Fibroblast of peridontal ligament (primary cell): ENCODE results near the gene CCDC186.

Experiments
- DNase-seq: peaks from one replicate; pipeline ENCODE4 v3.0.0-alpha.2; 2010; ENCODE audit errors: extremely low read depth

CCDC186 gene

DNA sequence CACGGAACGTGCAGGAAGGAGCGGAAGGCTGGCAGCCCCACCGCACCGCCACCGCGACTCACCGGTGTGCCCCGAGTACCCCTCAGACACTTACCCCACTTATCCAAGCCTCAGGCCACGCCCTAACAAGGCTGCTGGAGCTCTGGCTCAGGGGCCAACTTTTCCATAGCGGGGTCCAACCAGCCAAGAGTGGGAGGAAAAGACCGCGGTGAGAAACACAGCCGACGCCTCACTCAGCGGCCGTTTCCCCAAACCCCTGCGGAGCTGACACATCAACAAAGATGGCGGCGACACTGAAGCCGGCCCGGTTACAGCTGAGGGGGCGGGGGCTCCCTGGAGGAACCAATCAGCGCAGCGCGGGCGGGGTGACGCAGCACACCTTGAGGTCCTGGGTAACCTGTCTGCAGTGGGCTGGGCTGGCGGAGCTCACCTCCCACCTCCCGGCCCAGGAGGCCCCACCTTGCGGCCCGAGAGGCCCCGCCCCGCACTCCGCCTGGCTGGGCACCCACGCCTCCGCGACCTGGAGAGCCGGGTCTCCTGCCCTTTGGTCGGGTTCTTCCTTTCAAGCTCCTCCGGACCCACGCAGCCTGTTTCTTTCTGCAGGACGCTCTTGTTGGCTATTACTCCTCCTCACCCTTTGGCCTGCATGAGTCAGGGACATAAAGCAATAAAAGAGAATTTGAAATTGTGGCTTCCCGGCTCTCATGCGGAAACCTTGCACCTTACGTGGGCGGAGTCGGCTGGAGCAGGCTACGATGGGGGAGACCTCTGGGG, at the start of gene CCDC186:
CCDC186 (minus strand) TSS at position 283 of the 774 bp plus-strand sequence. CDS start 10,935 bp downstream, outside the sequence.
- peak; percentile 68 for DNase-seq

DNA sequence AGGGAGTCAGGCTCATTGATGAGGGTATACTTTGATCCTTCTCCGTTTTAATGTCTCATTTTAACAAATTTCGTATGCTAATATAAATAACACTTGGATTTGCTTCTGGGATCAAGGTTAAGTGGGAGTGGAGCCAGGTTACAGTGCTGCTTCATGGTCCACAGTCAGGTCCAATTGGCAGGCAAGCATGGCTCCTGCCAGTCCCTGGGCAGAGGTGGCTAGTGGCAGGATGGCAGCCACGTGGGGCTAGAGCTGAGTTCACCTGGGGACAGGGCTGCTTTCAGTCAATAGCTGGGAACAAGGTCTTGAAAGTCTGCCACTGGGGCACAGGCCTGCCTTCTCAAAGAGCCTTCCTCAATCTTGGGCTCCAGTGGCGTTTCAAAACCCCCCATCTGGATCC, 49.1 kb upstream of the CCDC186 start:
- no peak for DNase-seq

DNA sequence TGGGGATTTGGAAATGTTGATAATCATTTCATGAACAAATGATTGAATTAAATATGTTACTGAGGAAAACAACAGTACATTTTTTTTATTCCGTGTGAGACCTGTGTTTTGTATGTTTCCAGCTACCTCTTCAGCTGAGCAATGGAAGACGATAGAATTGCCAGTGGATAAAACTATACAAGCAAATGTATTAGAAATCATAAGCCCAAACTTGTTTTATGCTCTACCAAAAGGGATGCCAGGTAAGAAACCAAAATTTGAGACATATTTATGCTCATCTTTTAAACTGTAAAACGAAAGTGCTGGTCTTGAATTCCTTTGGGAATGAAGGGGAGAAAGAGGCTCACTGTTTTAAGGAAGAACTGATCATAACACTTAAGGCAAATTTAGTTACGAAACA, 47.2 kb upstream of the CCDC186 start:
- no peak for DNase-seq

DNA sequence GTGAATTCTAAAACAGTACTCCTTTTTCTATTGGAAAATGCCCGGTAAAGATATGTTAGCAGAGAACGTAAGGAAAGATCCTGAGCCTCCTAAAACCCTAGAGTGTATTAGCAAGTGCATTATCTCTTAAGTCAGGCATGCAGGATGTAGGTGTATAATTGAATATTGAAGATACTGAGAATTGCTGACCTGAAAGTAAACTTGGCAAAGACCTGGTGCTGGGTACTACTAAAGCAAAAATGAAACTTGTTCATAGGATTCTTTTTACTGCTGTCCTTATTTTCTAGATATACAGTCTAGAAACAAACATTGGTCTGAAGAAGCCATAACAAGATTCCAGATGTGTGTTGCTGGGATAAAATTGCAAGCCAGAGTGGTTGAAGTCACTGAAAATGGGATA, 46.3 kb upstream of the CCDC186 start:
- no peak for DNase-seq

DNA sequence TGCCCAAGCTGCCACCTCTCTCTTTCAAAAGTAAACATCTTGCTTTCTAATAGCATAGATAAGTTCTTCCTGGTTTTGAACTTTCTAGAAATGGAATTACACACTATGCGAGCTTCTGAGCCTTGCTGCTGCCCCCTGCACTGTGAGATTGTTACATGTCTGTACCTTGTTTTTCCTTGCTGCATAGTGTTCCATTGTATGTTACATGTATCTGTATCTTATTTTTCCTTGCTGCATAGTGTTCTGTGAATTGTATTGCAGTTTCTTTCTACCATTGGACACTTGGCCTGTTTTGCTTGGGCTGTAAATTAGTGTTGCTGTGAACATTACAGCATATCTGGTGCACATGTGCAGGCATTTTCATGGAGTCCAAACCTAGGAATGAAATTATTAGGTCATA, 41.0 kb upstream of the CCDC186 start:
- no peak for DNase-seq

DNA sequence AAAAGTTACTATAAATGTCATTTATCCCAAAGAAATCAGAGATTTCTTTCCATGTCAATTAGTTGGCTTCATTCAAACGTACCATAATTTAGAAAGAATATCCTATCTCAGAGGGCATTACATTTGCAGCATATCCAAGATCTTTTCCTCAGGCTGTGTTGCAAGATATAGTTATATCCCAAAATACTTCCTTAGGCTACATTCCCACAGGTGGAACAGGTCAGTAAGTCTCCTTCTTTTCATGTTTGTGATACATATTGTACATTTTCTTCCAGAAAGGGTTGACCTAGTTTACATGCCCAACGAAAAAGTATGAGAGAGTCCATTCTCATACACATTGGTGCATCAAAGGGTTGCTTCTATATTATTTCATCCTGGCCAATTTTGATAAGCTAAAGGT, 38.1 kb upstream of the CCDC186 start:
- DNase-seq, result no peak

DNA sequence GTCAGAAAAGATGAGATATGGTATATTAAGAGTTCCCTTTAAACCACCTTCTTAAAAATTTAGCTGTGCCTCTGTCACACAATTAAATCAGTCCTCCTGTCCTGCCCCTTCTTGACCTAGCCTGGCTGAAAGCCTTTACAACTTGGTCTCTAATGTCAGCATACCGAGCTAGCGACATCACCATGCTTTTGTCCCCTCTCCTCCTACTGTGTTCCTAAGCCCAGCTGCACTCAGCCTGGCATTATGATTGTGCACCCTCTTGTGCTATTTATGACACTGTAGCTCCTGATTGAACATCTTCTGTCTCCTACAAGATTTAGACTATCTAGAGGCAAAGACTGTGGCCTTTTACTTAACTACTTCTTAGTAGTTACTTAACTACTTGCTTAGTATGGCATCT, 34.3 kb upstream of the CCDC186 start:
- DNase-seq, result no peak

DNA sequence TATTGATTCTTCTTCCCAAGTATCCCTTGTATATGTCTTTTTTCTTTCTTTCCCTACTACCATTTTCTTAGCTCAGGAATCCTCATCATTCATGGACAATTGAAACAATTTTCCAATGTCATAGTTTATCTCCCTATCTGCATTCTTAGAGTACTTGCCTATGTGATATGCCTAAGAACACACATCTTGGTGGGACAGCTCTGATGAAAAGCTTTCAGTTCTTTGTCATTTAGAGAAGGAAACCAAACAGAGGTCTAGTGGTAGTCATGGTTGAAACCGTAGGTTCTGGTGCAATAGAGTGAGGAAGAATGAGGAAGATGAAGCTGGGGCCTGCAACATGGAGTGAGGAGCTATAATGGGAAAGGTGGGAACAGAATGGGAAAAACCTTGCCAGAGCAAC, 33.3 kb upstream of the CCDC186 start:
- no peak for DNase-seq

DNA sequence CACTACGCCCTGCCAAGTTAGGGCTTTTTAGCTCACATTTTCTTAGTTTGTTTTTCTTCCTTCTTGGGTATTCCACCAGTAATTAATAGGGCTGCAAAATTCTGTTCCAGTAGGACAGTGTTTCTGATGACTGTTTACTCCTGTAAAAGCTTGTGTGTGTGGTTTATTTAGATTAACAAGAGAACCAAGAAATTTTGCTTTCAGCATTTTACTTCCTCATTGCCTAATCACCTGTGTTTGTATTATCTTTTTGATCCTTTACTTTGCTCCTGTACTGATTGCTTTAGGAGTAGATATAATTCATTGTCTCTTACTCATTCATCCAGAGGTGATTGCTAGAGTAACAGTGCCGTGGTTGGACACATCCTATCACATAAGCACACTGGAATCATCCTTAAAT, 32.9 kb upstream of the CCDC186 start:
- DNase-seq, result no peak

DNA sequence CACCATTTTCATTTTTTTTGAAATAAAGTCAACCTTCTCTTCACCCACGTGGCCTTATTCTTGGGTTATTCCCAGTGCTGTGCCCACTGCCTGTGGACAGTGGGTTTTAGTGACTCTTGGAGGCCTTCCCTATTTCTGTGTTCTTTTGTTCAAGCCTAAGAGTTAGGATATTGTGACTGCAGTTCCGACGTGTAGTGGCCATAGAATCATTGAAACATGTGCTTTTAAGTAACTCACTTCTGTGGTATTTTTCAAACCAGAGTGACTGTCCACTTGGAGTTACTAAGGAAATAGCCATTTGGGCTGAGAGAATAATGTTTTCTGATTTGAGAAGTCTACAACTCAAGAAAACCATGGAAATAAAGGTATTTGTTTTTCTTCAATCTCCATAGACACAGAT, 28.8 kb upstream of the CCDC186 start:
- peak; percentile 9 for DNase-seq

DNA sequence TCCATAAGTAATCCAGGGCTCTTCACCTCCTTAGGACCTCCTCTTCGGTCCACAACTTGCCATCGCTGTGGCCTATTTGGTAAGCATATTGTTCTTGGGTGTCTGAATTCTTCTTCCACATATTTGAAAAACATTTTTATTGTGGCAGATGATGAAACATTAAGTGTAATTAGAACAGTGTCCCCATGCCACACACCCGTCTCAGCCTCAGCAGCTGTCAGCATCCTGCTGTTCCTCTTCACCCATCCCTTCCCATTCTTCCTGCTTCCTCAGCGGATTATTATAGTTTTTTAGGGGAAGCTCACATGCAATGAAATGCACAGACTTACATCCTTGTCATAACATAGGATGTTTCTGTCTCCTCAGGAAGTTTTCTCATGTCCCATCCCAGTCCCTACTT, 25.2 kb upstream of the CCDC186 start:
- DNase-seq, result no peak

DNA sequence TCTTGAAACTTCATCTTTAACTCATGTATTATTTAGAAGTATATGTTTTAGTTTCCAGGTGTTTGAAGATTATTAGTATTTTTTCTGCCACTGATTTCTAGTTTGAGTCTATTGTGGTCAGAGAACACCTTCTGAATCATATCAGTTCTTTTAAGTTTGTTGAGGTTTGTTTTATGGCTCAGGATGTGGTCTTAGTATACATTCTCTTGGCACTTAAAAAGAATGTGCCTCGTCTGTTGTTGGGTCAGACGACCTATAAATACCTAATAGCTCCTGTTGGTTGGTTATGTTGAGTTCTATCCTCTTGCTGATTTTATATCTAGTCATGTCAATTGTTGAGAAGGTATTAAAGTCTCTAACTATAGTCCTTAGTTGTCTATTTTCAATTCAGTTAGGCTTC, 21.1 kb upstream of the CCDC186 start:
- DNase-seq, result no peak

DNA sequence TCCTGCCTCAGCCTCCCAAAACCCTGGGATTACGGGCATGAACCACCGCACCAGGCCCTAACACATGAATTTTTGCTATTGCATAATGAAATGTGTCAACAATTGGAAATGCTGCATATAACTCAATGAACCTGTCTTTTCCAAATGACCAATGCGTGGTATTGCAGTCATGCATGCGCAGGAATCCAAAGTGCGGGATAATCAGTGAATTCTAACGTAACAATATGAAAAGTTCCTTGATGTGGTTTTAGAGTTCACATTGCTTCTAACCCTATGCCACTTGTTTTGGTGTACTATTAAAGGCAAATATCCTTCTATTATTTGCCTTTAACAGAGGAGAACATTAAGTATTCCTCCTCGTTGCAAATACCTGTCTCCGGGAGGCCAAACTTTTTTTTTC, 15.7 kb upstream of the CCDC186 start:
- DNase-seq, result no peak

DNA sequence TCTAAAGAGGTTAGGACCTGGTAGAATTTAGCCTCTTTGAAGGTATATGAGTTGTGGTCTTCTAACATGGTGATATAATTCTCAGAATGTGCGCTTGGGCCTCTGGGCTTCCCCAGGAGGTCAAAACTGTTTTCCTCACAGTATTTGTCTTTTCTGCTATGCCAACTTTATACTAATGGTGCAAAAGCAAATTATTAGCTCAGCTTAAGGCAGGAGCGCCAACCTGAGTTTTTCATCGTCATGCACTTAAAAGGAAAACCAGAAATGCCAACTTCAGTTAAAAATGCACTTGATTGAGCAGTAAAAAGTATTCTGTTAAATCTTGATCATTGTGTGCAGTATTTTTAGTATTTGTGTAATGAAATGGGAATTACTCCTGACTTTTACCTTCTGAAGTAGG, 14.9 kb upstream of the CCDC186 start:
- no peak for DNase-seq

DNA sequence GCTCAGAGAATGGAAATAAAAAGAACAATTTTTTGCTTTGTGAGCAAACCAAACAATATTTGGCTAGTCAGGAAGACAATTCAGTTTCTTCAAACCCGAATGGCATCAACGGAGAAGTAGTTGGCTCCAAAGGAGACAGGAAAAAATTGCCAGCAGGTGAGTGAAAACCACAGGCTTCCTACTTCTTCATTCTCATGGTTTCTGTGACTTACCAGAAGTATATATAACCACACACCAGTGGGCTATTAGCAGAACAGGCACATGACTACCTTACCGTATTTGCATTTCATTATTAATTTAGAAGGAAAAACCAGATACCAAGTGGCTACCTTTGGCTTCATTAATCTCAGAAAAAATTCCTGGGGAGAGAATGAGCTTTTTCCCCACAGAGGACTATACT, 14.0 kb upstream of the CCDC186 start:
- no peak for DNase-seq

DNA sequence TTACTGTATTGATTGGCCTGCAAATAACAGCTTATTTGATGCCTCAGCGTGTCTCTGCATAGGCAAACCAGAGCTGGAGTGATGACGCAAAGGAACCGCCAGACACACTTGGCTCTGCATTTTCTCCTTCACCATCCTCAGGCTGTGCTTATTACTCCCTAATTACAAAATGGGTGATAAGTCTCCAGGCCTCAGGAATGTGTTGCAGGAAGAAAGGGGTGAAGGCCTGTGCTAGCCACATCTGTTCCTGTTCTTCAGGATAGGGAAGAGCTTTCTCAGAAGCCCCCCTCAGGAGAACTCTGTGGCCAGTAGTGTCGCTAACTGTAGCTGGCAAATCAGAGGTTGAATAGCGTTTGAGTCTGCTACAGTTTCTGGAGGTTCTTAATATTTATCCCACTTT, 10.3 kb upstream of the CCDC186 start:
- no peak for DNase-seq

DNA sequence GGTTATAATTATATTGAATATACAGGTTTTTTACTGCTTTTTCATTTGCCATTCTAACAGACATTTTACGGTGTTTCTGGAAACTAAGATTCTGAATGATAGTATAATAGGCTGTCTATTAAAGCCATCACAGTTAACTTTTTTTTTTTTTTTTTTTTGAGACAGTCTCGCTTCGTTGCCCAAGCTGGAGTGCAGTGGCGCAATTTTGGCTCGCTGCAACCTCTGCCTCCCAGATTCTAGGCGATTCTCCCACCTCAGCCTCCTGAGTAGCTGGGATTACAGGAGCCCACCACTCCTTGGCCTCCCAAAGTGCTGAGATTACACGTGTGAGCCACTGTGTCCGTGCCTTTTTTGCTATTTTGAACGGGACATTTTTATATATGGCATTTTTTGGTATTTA, 9.6 kb upstream of the CCDC186 start:
- DNase-seq, result no peak

DNA sequence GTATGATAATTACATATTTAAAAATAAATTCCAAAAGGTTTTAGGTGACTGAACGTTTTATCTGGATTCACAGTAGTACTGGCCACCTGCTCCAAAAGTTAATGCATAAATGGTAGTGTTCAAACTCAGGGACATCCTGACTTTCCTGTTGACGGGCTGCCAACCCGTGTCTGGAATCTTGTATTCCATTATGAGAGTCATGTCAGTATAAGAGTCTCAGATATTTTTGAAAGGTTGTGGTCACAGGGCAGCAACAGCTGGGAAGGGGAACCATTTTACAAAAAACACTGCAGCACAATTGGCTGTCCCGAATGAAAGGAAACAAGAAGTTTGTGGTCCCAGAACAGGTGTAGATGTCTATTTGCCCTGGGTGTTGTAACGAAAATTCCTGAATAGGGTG, 8.0 kb upstream of the CCDC186 start:
- DNase-seq, result no peak

DNA sequence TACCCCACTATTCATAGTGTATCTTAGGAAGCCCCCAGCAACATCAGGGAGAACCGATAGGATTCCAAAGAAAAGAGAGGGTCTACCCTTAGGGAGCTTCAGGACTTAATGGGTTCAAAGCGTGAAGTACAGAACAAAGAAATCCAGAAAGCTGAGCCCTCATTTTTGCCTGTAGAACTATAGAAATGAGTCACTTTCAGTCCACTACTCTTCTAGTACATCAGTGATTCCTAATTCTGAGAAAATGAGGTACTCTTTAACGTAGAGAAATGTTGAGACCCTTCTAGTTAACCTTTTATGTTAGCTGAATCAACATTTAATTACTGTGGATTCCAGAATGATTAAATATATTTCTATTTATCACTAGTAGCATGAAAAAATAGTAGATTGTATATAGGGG, 6.9 kb upstream of the CCDC186 start:
- no peak for DNase-seq

DNA sequence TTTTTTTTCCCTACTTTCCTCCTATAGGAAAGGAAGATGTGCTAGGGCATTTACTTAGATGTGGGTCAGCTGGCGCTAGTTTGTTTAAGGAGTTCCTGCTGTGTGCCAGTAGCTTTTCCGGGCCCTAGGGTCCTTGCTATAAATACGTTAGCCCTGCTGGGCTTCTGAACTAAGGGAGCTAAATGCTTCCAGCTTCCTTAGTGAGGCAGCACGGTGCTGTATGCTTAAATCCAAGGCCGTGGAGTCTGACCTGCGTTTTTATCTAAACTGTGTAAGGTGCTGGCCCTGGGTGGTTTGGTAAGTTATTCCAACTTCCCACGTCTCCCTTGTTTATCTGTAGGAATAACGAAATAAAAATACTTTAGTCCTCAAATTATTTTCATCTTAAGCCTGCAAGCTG, 5.7 kb upstream of the CCDC186 start:
- DNase-seq, result no peak

DNA sequence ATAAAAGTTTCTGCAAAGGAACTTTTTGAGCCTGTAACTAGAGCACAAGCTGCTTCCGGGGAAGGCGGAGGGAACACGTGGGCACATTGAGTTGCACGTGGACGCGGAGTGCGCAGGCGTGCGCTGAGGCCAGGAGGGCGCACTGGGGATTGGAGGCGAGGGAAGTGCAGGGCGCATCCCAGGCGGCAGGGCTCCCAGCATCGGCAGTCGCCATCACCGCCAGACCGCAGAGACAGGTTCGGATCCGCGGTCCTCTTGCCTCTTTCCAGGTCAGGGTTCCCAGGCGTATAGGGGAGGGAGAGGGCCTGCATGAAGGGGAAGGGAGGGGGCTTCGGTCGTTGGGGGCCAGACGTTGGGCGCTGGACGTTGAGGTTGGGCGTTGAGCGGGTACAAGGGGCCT, 5.1 kb upstream of the CCDC186 start, which contains the start of gene TDRD1:
TDRD1 (plus strand) TSS at position 206 of the 400 bp plus-strand sequence. CDS start 8,479 bp downstream, outside the sequence.
- DNase-seq, result peak; percentile 50

DNA sequence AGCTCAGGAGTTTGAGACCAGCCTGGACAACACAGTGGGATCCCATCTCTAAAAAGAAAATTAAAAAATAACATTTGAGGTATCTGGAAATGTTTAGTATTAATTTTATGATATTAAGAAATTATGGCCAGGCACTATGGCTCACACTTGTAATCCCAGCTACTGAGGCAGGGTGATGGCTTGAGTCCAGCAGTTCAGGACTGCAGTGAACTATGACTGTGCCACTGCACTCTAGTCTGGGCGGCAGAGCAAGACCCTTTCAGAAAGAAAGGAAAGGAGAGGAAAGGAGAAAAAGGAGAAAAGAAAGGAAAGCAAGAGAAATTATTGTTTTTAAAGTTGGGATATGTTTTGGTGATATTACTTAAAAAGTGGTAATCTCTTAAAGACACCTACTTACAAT, 2.5 kb upstream of the CCDC186 start:
- DNase-seq, result no peak

DNA sequence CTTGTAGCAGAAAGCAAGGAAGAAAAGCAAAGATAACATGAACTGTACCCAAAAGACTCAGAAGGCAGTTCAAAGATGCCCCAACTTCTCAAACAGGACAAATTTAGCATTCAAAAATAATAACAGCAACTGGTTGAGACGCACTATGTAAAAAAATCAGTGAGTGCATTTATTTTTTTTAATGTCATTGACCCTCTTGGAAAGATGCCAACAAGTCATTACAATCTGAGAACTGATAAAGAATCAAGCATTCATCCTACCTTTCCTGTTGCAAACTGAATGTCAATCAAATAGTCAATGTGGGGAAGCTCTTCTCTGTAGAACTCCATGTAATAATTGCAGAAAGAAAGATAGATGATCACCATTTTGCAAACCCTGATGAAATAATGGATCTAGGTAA, 1.7 kb upstream of the CCDC186 start:
- no peak for DNase-seq

DNA sequence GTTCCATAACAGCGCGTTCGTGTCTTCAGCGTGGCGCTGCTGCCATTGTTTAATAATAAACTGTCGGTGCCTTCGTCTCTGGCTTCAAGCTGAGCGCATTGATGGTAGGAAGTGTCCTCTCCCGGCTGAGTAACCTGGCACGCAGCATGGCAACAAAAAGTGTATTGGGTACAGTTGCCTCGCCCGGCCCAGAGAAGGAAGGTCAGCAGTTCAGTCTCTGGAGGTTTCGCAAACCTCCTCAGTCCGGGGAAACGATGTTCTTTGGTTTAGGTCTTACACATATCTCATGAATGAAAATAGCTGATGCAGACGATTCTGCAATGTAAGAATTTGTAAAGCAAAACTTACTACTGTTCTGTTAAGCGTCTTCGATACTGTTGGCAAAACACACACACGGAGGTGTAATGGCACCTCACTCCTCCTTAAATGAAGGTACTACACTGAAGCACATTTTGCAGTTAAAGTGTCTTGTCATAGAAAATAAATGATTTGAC, 739 bp upstream of the CCDC186 start:
- DNase-seq, result no peak
